Neural crest cell (in vitro differentiated cells): ENCODE data around the gene MOV10L1. TPM values are rescaled to one million over a fixed set of nuclear protein-coding genes. Genes with fewer than 3 reads are reported as not detected.

Source experiments
- DNase-seq: peaks from one replicate; pipeline ENCODE4 v3.0.0; 2021; ENCODE audit warnings: low read depth, mixed read lengths, low spot score
- H3K27ac Mint-ChIP-seq: one replicate; pipeline ENCODE4 v1.8.0; 2021; ENCODE audit warnings: mild to moderate bottlenecking, mixed read lengths; ENCODE audit not compliant: unreplicated experiment
- H3K27me3 Mint-ChIP-seq: 2 replicates; pipeline ENCODE4 v1.8.0; 2021; ENCODE audit warnings: low read depth, mild to moderate bottlenecking, mixed read lengths
- H3K36me3 Mint-ChIP-seq: 2 replicates; pipeline ENCODE4 v1.8.0; 2021; ENCODE audit warnings: low read depth, mild to moderate bottlenecking, mixed read lengths
- H3K4me1 Mint-ChIP-seq: 2 replicates; pipeline ENCODE4 v1.8.0; 2021; ENCODE audit warnings: mixed read lengths
- H3K4me3 Mint-ChIP-seq: one replicate; pipeline ENCODE4 v1.8.0; 2021; ENCODE audit warnings: mild to moderate bottlenecking, mixed read lengths
- H3K9me3 Mint-ChIP-seq: 2 replicates; pipeline ENCODE4 v1.8.0; 2021; ENCODE audit warnings: mixed read lengths
- total RNA-seq: library from RNA; stranded (reverse); gene quantifications from 2 replicates; pipeline ENCODE4 v1.2.1, GENCODE V29; 2021
- TF ChIP-seq, protein P1 (sequence below): fragments of 200-600 bp; sonication (generic); conservative IDR thresholded peaks from 2 replicates; pipeline ENCODE4 v1.5.0; 2021; ENCODE audit warnings: antibody characterized with exemption, mild to moderate bottlenecking

Gene MOV10L1
- total RNA-seq, 1 donor from 2014 or later: not detected

DNA sequence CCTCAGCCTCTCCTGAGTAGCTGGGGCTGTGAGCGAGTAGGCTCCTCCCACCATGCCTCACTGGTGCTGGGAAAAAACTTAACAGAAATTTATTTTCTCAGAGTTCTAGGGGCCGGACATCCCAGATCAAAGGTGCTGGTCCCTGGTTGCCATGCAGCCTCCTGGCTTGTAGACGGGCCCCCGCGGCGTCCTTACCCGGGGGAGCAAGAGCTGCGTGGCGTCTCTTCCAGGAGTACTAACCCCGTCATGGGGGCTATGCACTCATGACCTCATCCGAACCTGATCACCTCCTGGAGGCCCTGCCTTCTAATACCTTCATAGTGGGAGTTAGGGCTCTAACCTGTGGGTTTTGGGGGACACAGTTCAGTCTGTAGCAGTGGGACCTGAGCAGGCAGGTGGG, 98.5 kb downstream of the MOV10L1 start:
- Mint-ChIP-seq H3K9me3 (no peaks in the 10 kb centered on the region), H3K4me1 (peaks cover 12% of the 10 kb centered on the region), H3K27ac (no peak overlapping the region), H3K36me3 (no peaks in the 10 kb centered on the region), H3K27me3 (no peaks in the 10 kb centered on the region), H3K4me3 (peak overlapping the region; percentile 72)
- no peak for DNase-seq
- TF ChIP-seq, protein P1, sequence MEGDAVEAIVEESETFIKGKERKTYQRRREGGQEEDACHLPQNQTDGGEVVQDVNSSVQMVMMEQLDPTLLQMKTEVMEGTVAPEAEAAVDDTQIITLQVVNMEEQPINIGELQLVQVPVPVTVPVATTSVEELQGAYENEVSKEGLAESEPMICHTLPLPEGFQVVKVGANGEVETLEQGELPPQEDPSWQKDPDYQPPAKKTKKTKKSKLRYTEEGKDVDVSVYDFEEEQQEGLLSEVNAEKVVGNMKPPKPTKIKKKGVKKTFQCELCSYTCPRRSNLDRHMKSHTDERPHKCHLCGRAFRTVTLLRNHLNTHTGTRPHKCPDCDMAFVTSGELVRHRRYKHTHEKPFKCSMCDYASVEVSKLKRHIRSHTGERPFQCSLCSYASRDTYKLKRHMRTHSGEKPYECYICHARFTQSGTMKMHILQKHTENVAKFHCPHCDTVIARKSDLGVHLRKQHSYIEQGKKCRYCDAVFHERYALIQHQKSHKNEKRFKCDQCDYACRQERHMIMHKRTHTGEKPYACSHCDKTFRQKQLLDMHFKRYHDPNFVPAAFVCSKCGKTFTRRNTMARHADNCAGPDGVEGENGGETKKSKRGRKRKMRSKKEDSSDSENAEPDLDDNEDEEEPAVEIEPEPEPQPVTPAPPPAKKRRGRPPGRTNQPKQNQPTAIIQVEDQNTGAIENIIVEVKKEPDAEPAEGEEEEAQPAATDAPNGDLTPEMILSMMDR: no peak

DNA sequence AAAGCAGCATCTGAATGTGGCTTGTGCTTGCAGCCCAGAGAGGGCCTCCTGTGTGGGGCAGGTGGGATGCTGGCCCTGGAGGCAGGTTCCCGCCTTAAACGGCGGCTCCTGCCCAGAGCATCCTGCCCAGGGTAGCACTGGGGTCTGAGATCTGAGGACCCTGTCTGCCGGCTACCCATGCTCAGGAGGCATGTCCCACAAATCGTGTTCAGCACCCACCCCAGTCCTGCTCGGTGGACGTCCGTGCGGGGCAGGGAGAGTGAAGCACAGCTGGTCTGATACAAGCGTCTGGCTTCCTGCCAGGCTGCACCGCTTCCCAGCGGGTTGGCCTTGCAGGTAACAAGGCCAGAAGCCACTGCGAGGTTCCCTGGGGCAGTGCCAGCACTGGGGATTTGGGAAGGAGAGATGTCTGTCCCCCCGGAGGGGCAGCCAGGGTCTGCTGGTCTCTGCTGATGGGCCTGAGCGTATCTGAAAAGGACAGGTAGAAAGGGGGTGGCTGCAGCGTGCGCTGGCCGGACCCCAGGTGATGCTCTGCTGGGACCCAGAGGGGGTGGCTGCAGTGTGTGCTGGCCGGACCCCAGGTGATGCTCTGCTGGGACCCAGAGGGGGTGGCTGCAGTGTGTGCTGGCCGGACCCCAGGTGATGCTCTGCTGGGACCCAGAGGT, 99.5 kb downstream of the MOV10L1 start:
- no peak overlapping the region for H3K27ac Mint-ChIP-seq
- TF ChIP-seq, protein P1: no peak
- no peaks in the 10 kb centered on the region for H3K27me3 Mint-ChIP-seq
- H3K4me1 Mint-ChIP-seq: peaks cover 12% of the 10 kb centered on the region
- H3K9me3 Mint-ChIP-seq: no peaks in the 10 kb centered on the region
- no peaks in the 10 kb centered on the region for H3K36me3 Mint-ChIP-seq
- H3K4me3 Mint-ChIP-seq: no peak overlapping the region
- no peak for DNase-seq

DNA sequence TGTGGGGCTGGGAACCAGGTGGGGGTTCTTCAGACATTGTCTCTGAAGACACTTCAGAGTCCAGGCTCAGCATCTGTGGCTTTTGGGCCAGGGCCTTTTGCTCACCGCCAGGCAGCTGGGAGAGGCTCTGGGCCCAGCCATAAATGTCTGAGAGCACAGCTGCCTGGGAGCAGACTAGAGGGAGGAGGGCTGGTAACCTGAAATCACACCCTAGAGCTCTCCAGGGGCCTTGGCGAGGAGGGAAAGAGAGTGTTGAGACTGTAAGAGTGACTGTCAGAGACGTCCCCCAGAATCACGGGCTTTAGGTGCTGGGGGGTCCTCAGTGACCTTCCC, 100.0 kb downstream of the MOV10L1 start:
- TF ChIP-seq, protein P1: no peak
- Mint-ChIP-seq H3K27me3 (no peaks in the 10 kb centered on the region), H3K4me1 (peaks cover 12% of the 10 kb centered on the region), H3K27ac (no peak overlapping the region), H3K4me3 (no peak overlapping the region), H3K36me3 (no peaks in the 10 kb centered on the region), H3K9me3 (no peaks in the 10 kb centered on the region)
- DNase-seq: no peak

DNA sequence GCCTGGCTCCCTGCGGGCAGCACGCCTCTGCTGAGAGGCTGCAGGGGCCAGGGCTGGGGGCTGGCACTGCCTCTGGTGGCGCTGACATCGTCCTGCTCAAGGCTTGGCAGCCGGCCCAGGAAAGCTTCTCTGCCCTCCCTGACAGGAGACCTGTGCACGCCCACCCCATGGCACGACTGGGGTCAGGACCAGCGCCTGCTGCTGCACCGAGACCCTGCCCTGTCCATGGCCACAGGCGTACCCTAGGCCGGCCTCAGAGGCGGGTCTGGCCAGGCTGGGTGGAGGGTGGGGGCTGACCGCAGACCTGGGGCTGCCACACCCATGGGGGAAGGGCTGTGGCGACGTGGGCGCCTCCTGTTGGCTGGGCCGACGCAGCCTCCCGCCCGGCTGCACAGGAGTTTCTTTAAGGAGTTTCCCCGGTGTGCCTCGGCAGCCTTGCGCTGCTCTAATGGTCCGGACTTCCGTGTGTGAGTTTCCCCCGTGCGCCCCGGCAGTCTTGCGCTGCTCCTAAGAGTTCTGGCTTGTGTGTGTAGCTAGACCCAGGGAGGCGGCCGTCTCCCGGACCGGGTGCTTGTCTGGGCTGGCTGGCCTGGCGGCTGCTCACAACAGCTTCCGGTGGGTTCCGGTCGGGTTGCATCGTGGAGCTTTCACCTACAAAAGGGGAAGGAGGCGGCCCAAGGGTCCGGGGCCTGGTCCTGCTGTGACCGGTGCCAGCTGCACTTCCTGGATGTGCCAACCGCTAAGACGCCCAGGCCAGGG, 100.6 kb downstream of the MOV10L1 start:
- H3K27ac Mint-ChIP-seq: no peak overlapping the region
- no peak overlapping the region for H3K4me3 Mint-ChIP-seq
- no peaks in the 10 kb centered on the region for H3K36me3 Mint-ChIP-seq
- no peaks in the 10 kb centered on the region for H3K9me3 Mint-ChIP-seq
- H3K4me1 Mint-ChIP-seq: peaks cover 11% of the 10 kb centered on the region
- no peaks in the 10 kb centered on the region for H3K27me3 Mint-ChIP-seq
- DNase-seq: no peak
- TF ChIP-seq, protein P1: no peak

DNA sequence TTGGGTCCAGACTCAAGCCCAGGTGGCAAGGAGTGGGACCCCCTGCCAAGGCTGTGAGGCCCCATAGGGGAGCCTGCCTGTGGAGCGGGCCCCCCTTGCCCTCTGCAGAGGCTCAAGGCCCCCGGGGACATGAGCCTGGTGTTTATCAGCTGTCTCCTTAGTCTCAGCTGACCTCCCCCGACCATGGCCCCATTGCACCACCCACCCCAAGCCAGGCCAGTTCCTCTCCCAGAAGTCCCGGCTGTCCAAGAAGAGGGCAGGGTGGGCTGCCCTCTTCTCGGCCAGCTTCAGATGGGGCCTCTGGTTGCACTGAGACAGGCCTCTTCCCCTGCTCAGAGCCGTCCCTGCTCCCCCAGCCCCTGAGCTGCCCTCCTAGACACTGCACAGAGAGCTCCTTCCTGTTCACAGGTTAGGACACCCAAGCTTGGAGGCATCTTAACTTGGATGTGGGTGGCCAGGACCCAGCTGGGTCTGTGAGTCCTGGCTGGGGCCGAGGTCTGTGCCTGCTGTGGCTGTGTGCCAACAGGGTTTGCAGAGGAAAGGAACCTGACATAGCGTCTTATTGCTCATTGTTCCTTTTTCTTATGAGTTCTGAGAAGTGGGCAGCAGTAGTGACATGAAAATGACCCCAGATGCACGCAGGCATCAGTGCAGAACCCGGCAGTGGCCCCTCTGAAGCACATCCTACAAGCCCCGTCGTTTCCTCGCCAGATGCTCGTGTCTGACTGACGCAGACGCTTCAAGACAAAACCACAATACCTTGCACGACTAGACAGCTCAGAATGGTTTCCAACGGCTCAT, 101.3 kb downstream of the MOV10L1 start:
- Mint-ChIP-seq H3K4me1 (peaks cover 9% of the 10 kb centered on the region), H3K4me3 (peak overlapping the region; percentile 65), H3K27me3 (no peaks in the 10 kb centered on the region), H3K9me3 (no peaks in the 10 kb centered on the region), H3K36me3 (no peaks in the 10 kb centered on the region), H3K27ac (no peak overlapping the region)
- TF ChIP-seq, protein P1: no peak
- DNase-seq: no peak
